G401 (cell line): Measurements from ENCODE around the gene OR2G3. TPM values are rescaled to one million over a fixed set of nuclear protein-coding genes. Genes with fewer than 3 reads are reported as not detected.
A peak's percentile ranks its signal among the peaks of the same experiment; 100 is the strongest.

Source experiments
- DNase-seq: peaks from one replicate; pipeline ENCODE4 v3.0.0-alpha.2; 2015; ENCODE audit warnings: low spot score
- in situ Hi-C: cut with HindIII; loops from 2 replicates; pipeline ENCODE4 v1.10.0; 2016; ENCODE audit warnings: low sequenced_read_pairs, mixed read lengths
- total RNA-seq: library from RNA; depleted of rRNA; stranded (reverse); fragments of >200 nt; shearing (Covaris generic); gene quantifications from 2 replicates; pipeline ENCODE4 v1.2.3, GENCODE V29; 2014; rRNA removed

Gene OR2G3
- not detected in 2 replicates for total RNA-seq

DNA sequence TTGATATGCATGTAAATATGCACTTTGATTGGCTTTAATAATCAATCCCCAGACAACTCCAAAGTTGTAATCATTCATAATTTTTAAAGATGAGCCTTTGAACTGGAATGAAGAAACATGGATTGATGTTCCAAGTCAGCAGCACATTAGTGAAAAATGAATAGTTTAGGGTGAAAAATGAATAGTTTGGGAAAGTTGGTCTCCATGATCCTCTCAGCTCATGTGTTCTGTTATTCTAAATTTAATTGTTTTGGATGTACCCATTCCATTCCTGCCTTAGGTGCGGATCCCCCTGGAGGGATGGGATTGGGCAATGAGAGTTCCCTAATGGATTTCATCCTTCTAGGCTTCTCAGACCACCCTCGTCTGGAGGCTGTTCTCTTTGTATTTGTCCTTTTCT is at the start of gene OR2G3:
TSS of gene OR2G3 (plus strand) at position 301 of the 400 bp plus-strand sequence. CDS start at position 301, 0 bp downstream.
- in situ Hi-C loops: no loop called here
- DNase-seq: no peak

DNA sequence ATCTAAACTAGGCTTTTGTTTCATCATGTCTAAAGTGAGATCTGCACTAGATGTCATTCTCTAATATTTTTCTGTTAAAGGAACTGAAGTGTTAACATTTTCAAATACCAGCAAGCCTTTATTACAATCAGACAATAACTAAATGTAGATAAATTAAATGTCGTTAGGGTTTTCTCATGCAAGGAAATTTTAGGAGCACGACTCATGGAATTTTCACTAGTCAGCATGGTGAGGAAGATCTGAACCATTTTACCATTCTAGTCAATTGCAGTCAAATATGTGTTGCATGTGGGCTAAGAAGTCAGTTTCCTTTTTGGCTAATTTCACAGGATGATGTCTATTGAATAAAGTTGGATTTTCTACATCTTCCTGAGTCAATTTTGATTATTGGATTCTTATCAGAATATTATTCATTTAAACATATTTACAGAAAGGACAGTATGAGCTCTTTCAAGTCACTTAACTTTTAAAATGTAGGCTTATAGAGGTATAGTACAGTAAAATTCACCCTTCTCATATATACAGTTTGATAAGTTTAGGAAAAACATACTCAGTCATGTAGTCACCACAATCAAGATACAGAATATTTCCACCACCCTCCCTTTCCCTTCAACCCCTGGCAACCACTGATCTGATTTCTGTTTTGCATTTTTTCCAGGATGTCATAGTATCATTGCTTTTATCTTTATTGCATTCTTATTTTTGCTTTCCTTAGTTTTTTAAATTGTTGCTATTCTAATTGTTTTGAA is 47.3 kb upstream of the OR2G3 start:
- in situ Hi-C loops: no loop called here
- DNase-seq: no peak

DNA sequence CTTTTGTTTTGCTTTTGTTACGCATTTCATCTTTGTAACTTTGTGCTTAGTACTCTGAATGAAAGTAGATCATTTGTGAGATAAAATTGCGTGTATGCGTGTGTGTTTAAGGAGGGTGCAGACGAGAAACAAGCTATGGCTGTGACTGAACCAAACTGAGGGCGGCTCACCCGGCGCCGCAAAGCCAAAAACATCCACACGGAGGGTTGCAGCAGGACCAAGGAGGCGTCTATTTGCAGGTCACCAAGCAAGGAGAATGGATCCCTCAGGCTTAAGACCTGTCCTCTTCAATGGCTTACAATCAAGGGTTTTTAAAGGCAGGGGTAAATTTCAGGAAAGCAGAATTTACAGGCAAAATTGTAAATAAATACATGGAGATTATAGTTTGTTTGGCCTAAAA is 43.7 kb upstream of the OR2G3 start:
- in situ Hi-C loops: no loop called here
- DNase-seq: no peak

DNA sequence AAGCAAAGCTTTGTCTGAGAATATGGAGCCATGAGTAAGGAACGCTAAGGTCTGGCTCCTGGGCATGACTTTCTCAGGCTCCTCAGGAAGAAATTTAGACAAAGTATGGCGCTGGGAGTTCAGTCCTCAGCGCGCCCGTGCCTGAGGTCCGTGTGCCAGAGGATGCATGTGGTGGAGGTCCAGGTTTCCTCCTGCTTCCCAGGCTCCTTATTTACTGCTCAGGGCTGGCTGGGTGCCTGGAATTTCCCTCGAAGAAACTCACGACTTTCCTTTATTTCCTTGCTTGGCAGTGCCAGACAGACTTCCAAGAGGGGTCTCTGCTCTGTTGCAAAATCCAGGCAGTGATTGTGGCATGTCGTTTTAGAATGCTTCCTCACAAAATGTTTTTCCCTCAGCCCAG is 43.2 kb upstream of the OR2G3 start:
- no peak for DNase-seq
- in situ Hi-C loops: no loop called here

DNA sequence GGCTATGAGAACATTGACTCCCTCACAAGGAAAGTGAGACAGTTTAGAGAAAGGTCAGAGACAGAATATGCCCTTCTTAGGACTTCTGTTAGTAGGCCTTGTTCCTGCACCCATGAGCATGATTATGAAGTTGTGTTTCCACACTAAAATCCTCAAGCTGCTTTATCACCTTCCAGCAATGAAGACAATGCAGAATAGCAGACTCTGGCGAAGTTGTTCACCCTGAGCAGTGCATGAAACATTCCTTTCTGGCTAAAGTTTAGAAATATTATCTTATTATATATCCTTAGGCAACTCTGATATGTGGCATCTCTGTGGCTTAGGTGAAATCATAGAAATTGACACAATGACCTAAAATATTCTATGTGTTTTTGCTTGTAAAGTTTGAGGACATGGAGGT is 31.1 kb upstream of the OR2G3 start:
- in situ Hi-C loops: no loop called here
- DNase-seq: no peak

DNA sequence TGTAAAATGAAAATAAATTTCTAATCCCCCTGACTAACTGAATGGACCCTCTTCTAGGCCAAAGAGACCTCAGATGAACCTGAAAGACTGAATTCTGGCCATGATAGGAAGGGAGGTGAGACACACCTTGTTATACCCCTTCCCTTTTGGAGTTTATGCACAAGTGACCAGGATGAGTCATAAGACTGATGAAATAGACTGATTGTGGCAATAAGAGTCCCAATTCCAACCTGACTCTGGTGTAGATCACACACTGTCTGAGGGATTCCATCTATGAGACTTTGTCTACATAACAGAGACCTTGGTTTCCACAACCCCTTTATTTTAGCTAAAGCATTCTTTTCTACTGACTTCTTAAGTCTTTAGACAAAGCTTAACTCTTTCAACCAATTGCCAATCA is 30.7 kb upstream of the OR2G3 start:
- in situ Hi-C loops: no loop called here
- no peak for DNase-seq

DNA sequence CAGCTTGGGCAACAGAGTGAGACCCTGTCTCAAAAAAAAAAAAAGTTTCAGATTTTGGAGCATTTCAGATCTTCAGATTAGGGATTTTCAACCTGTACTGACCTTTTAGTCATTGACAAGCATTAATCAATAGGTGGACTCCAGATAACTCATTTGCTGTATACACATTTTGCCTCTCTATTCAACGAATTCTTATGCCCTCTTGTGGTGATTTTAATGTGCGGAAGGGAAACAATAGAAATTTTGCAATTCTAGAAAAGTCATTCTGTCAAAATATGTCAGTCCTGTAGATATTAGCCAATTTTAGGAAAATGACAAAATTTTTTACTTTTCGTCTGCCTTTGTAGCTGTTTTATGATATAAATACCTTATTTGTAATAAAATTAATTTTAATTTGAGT is 28.9 kb upstream of the OR2G3 start:
- in situ Hi-C loops: no loop called here
- DNase-seq: peak; percentile 33

DNA sequence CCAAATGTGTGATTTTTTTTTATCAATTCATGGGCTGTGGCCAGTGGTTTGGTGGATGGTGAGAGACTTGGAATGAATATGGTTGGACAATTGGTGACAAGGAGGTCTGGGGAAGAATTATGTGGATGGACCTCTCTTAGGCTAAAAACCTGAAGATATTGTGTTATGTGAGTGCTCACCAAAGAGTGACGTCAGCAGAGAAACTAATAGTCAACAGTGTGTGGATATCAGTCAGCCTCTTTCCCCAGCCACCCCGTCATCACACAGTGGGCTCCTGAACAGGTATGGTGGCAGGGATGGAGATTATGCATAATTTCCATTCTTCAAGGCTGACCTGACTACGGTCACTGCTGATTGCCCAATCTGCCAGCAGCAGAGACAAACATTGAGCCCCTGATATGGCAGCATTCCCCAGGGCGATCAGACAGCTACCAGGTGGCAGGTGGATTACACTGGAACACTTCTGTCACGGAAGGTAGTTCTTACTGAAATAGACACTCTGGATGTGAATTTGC is 26.4 kb upstream of the OR2G3 start:
- DNase-seq: no peak
- in situ Hi-C loops: no loop called here

- in situ Hi-C loops: no loop called here
- no peak for DNase-seq
These were observed 17.3 kb upstream of the OR2G3 start, which contains the start of gene OR2G2 for GRCh38 chr1:247588060-247588459. Gene OR2G2 (plus strand): TSS chr1:247588360. CDS start chr1:247588360, 0 bp downstream.

DNA sequence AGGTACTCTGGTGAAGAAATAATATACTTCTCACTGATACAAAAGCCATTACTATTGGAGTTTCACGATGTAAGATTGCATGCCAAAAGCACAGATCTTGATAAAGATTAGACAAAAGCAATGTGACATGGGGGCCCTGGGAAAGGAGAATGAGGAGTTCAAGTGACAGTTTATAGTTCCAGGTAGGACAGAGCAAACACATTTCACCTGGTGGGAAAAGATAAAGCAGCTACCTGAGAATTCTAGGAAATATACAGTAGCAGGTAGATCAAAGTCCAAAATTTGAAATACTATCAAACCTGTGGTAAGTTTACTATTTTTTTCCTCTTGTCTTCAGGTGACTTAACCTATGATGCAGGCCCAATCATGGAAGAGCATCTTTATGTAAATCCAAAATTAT is 8.0 kb downstream of the OR2G3 start:
- in situ Hi-C loops: no loop called here
- no peak for DNase-seq

DNA sequence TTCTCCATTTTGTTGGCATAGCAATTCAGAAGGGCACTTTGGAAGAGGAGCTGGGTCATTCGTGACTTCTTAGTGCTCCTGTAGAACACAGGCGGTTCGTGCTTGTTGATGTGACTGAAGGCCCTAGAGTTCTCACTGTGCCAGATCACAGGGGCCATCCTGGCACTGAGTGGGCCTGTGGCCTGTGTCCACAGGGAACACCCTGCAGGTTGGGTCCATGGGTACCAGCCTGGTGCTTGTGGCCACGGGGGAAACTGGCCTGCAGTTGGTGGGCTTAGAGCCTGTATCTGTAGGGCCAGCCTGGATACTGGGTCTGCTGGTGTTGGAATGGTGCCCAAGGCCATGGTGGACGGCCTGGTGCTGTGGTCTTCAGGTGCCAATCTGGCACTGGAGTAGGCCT is 9.2 kb downstream of the OR2G3 start:
- in situ Hi-C loops: no loop called here

DNA sequence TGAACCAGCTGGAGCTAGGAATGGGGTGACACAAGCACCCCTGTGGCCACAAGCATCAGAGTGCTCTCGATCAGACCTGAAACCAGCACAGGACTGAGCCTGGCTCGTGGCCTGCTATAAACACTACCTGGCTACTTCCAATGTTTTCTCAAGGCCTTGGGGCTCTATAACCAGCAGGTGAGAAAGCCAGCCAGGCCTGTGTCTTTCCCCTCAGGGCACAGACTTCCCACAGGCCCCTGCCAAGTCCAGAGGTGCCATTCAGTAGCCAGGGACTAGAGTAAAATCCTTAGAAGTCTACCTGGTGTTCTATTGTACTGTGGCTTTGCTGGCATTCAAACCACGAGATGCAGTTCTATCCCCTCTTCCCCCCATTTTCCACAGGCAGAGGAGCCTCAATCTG is 22.6 kb downstream of the OR2G3 start:
- no peak for DNase-seq
- in situ Hi-C loops: no loop called here

More for the DNA sequence above, 9.2 kb downstream of the OR2G3 start:
- DNase-seq: no peak

DNA sequence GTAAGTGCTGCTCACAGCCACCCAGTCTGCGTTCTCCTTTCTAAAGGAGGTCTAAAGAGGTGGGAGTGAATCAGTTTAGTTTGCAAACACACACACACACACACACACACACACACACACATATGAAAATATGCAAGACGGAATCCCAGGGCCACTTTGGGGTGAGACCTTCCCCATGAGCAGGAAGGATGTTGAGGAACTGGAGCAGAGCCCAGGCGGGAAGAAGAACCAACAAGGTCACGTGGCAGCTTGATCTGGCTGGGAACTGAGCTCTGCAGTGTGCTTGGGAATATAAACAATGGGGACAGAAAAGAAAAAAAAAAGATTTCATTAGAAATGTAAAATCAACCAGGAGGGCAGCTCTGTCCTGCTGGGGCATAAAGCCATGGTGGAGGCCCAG is 32.6 kb downstream of the OR2G3 start:
- in situ Hi-C loops: no loop called here
- DNase-seq: no peak

DNA sequence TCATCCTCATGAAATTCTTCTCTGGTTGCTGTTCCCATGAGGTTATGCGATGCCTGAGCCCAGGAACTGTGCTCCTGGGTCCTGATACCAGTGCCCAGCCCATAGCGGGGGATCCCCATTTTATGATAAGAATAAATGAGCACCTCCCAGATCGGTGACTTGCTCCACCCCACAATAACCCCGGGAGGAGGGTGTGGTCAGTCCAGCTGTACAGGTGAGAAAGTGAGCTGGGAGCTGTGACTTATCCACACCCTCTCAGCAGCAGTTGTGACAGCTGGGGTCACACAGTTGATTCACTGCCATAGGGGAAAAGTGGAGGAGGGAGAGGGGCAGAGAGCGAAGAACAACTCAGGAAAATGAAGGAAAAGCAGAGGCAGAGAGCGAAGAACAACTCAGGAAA is 33.4 kb downstream of the OR2G3 start:
- DNase-seq: no peak
- in situ Hi-C loops: no loop called here

GRCh38 chr1:247639381-247639981 is 34.1 kb downstream of the OR2G3 start:
- in situ Hi-C loops: no loop called here
- DNase-seq: peak; percentile 14

DNA sequence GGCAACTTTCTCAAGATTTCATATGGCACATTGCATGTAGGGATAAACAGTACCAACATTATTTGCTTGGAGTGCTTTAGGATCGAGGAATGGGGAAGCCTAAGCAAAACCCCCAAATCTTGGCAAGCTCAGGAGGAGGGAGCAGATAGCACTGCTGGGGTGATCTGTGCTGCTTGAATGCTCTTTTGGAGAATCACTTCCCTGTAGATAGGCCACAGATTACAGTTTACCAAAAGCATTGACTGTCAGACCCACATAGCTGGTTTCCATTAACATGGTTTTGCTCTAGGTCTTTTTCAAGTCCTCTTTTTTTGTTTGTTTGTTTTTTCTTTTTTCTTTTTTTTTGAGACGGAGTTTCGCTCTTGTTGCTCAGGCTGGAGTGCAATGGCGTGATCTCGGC is 37.4 kb downstream of the OR2G3 start:
- in situ Hi-C loops: no loop called here

GRCh38 chr1:247646867-247647266 is 41.5 kb downstream of the OR2G3 start:
- no peak for DNase-seq
- in situ Hi-C loops: no loop called here

More for the DNA sequence above, 37.4 kb downstream of the OR2G3 start:
- DNase-seq: no peak

DNA sequence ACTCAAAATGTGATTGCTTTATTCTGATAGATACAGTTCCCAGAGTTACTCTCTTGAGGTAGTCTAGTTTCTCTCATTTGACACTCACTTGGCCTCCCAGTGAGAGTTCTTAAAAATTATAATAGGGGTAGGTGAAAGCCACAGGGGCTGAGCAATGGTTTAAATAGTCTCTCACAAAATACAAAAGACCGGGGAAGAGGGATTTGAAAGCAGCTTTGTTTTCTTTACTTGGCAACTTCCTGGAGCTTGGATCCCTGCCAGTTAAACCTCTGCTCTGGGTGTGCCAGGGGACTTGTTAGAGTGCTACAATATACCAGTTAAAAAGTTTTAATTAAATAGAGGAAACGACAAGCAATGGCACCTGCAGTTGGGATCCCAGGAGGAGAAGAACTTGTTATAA is 42.5 kb downstream of the OR2G3 start:
- in situ Hi-C loops: no loop called here

DNA sequence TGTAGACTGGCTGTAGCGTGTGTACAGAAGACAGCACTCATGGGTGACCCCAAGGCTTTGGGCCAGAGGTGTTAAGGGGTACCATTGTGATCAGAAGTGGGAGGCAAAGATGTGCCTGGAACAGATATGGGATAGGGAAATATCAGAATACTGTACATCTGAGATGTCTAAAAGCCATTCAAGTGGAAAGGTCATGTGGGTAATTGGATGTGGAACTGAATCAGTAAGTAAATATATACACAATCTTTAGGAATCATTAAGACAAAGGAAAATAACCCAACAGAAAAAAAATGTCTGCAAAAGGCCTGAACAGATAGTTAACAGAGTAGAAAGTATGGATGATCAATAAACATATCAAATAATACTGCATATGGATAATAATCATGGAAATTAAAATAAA is 47.7 kb downstream of the OR2G3 start:
- no peak for DNase-seq
- in situ Hi-C loops: no loop called here

More for the DNA sequence above, 42.5 kb downstream of the OR2G3 start:
- DNase-seq: no peak
